ENCODE measurements around the gene F2. TPM values are rescaled to one million over a fixed set of nuclear protein-coding genes. Genes with fewer than 3 reads are reported as not detected.

Gene F2
- total RNA-seq, result 0.09 TPM in 1 of 2 replicates, not detected in the other

GRCh38 chr11:46719048-46719542, at the start of gene F2:
Gene F2, plus strand, starts transcription at chr11:46719213. Its CDS starts 23 bp downstream, at chr11:46719236.

GRCh38 chr11:46700241-46701077, 18.6 kb upstream of the F2 start, which contains the start of the genes ARHGAP1 and ZNF408:
Gene ARHGAP1, minus strand, starts transcription at chr11:46700619. Its CDS starts 4,512 bp downstream, at chr11:46696107.
Gene ZNF408, plus strand, starts transcription at chr11:46701031. Its CDS starts 17 bp downstream, at chr11:46701048.

Other genes starting within 250 kb of the F2 start
- 20.5 and 21.2 TPM in 2 replicates for gene AMBRA1, start 125.2 kb upstream of the F2 start, total RNA-seq
- 4.2 and 4.5 TPM in 2 replicates for gene HARBI1, start 102.0 kb upstream of the F2 start, total RNA-seq
- gene ATG13, start 101.7 kb upstream of the F2 start, total RNA-seq, result 55.0 and 60.6 TPM in 2 replicates
- gene ARHGAP1, start 18.6 kb upstream of the F2 start, total RNA-seq, result 14.8 and 18.2 TPM in 2 replicates
- gene ZNF408, start 18.2 kb upstream of the F2 start, total RNA-seq, result 4.5 and 5.4 TPM in 2 replicates
- gene CKAP5, start 127.1 kb downstream of the F2 start, total RNA-seq, result 77.4 and 77.5 TPM in 2 replicates
- gene LRP4, start 199.3 kb downstream of the F2 start, total RNA-seq, result 0.66 and 0.90 TPM in 2 replicates
- 11.1 and 13.1 TPM in 2 replicates for gene CSTPP1, start 217.5 kb downstream of the F2 start, total RNA-seq

Data from endothelial cell of coronary artery (primary cell).